ENCODE data around the gene SULF2.

- TF ChIP-seq CTCF (IDR thresholded peaks at IDR 0.05; ENCODE audit: insufficient read depth, low read length) (no peak), REST (IDR thresholded peaks at IDR 0.05; ENCODE audit: insufficient replicate concordance, low read depth) (no peak)
These were observed 17.7 kb upstream of the SULF2 start for GRCh38 chr20:47802975-47803374.
